ENCODE data around the gene GMEB2. TPM values are rescaled to one million over a fixed set of nuclear protein-coding genes. Genes with fewer than 3 reads are reported as not detected.

The GMEB2 gene
- total and polyA plus RNA-seq, 2 donors (not counting 1 experiment from before 2014, with no cell fraction given): 6.3 to 10.9 TPM

GRCh38 chr20:63564036-63564810 lies 62.7 kb downstream of the GMEB2 start:
- no peak for TF ChIP-seq CTCF (conservative IDR thresholded peaks at IDR 0.05 in 1 of 2, IDR thresholded peaks at IDR 0.05 in 1 of 2; ENCODE audit: low read depth in 1 of 2, low read length in 2 of 2)
- no peak for TF ChIP-seq EZH2 (IDR thresholded peaks at IDR 0.05; ENCODE audit: low read length, missing control alignments)
- H3K4me3 ChIP-seq (replicated peaks in 1 of 4; ENCODE audit: control extremely low read depth in 1 of 4, insufficient read depth in 1 of 4, low read depth in 3 of 4, low read length in 4 of 4): no peak overlapping the region
- H3K27me3 ChIP-seq (ENCODE audit: control insufficient read depth, insufficient read depth, low read length): no peaks in the 10 kb centered on the region
- H4K20me1 ChIP-seq (ENCODE audit: control insufficient read depth, extremely low read depth, insufficient read depth, low read length): no peaks in the 10 kb centered on the region
- H3K9me3 ChIP-seq (ENCODE audit: control insufficient read depth, insufficient read depth, low read depth, low read length): no peaks in the 10 kb centered on the region
- no peaks in the 10 kb centered on the region for H3K4me1 ChIP-seq (ENCODE audit: control insufficient read depth, extremely low read depth, insufficient read depth, low read length)
- DNase-seq (ENCODE audit: low read depth in 2 of 2): no peak
- H3K4me2 ChIP-seq (ENCODE audit: extremely low read depth, insufficient read depth, low read length): no peak overlapping the region
- H2AFZ ChIP-seq (ENCODE audit: low read length): no peak overlapping the region
- no peak overlapping the region for H3K9ac ChIP-seq (ENCODE audit: insufficient read depth, low read length)
- H3K27ac ChIP-seq (ENCODE audit: insufficient read depth, low read length): no peak overlapping the region
- no peaks in the 10 kb centered on the region for H3K79me2 ChIP-seq (ENCODE audit: control insufficient read depth, insufficient read depth, low read length)
- H3K36me3 ChIP-seq (ENCODE audit: control insufficient read depth, insufficient read depth, low read length): peaks cover 27% of the 10 kb centered on the region

GRCh38 chr20:63563225-63563935 lies 63.5 kb downstream of the GMEB2 start:
- Histone ChIP-seq H4K20me1 (ENCODE audit: control insufficient read depth, extremely low read depth, insufficient read depth, low read length) (no peaks in the 10 kb centered on the region), H3K4me2 (ENCODE audit: extremely low read depth, insufficient read depth, low read length) (no peak overlapping the region), H3K9ac (ENCODE audit: insufficient read depth, low read length) (no peak overlapping the region), H3K36me3 (ENCODE audit: control insufficient read depth, insufficient read depth, low read length) (peaks cover 27% of the 10 kb centered on the region), H3K4me1 (ENCODE audit: control insufficient read depth, extremely low read depth, insufficient read depth, low read length) (no peaks in the 10 kb centered on the region), H3K79me2 (ENCODE audit: control insufficient read depth, insufficient read depth, low read length) (no peaks in the 10 kb centered on the region), H3K4me3 (replicated peaks in 1 of 4; ENCODE audit: control extremely low read depth in 1 of 4, insufficient read depth in 1 of 4, low read depth in 3 of 4, low read length in 4 of 4) (no peak overlapping the region), H3K27ac (ENCODE audit: insufficient read depth, low read length) (no peak overlapping the region), H3K9me3 (ENCODE audit: control insufficient read depth, insufficient read depth, low read depth, low read length) (no peaks in the 10 kb centered on the region), H2AFZ (ENCODE audit: low read length) (no peak overlapping the region), H3K27me3 (ENCODE audit: control insufficient read depth, insufficient read depth, low read length) (no peaks in the 10 kb centered on the region)
- DNase-seq (ENCODE audit: low read depth in 2 of 2): no peak
- TF ChIP-seq EZH2 (IDR thresholded peaks at IDR 0.05; ENCODE audit: low read length, missing control alignments) (no peak), CTCF (conservative IDR thresholded peaks at IDR 0.05 in 1 of 2, IDR thresholded peaks at IDR 0.05 in 1 of 2; ENCODE audit: low read depth in 1 of 2, low read length in 2 of 2) (no peak)

- H3K4me3 ChIP-seq (replicated peaks in 1 of 4; ENCODE audit: control extremely low read depth in 1 of 4, insufficient read depth in 1 of 4, low read depth in 3 of 4, low read length in 4 of 4): no peak overlapping the region
- H3K27me3 ChIP-seq (ENCODE audit: control insufficient read depth, insufficient read depth, low read length): no peaks in the 10 kb centered on the region
- no peaks in the 10 kb centered on the region for H3K4me1 ChIP-seq (ENCODE audit: control insufficient read depth, extremely low read depth, insufficient read depth, low read length)
- no peak overlapping the region for H3K27ac ChIP-seq (ENCODE audit: insufficient read depth, low read length)
- no peaks in the 10 kb centered on the region for H3K9me3 ChIP-seq (ENCODE audit: control insufficient read depth, insufficient read depth, low read depth, low read length)
- no peak overlapping the region for H3K4me2 ChIP-seq (ENCODE audit: extremely low read depth, insufficient read depth, low read length)
- no peak overlapping the region for H2AFZ ChIP-seq (ENCODE audit: low read length)
- DNase-seq (ENCODE audit: low read depth in 2 of 2): no peak
- H3K9ac ChIP-seq (ENCODE audit: insufficient read depth, low read length): no peak overlapping the region
- H3K36me3 ChIP-seq (ENCODE audit: control insufficient read depth, insufficient read depth, low read length): peaks cover 27% of the 10 kb centered on the region
- H3K79me2 ChIP-seq (ENCODE audit: control insufficient read depth, insufficient read depth, low read length): no peaks in the 10 kb centered on the region
- H4K20me1 ChIP-seq (ENCODE audit: control insufficient read depth, extremely low read depth, insufficient read depth, low read length): no peaks in the 10 kb centered on the region
- TF ChIP-seq EZH2 (IDR thresholded peaks at IDR 0.05; ENCODE audit: low read length, missing control alignments) (no peak), CTCF (conservative IDR thresholded peaks at IDR 0.05 in 1 of 2, IDR thresholded peaks at IDR 0.05 in 1 of 2; ENCODE audit: low read depth in 1 of 2, low read length in 2 of 2) (no peak)
These were observed 64.3 kb downstream of the GMEB2 start for GRCh38 chr20:63562461-63563224.
